Measurements from ENCODE around the gene CNTNAP5. TPM values are rescaled to one million over a fixed set of nuclear protein-coding genes. Genes with fewer than 3 reads are reported as not detected.

CNTNAP5 gene
- total RNA-seq, 4 donors from 2014 or later, result 0.17 TPM; not detected in 3

DNA sequence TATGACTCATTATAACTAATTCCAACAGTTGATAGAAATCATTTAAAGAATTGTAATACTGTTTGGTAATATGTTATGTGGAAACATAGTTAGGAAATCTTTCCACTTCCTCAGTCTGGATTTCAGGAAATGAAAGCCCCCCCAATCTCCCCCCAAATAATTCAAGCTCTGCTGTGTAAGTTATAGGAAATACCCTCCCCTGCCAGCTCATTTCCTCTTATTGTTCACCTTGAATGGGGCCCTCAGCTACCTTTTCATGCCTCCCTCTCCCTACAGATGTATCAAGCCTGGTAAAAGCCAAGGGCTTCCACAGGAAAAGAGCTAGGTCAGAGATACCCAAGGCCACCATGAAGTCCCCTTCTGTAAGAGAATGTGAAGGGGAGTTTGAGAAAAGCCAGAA, 155.5 kb downstream of the CNTNAP5 start:
- TF ChIP-seq POLR2A (IDR thresholded peaks at IDR 0.05; ENCODE audit: low read depth) (no peak), EP300 (IDR thresholded peaks at IDR 0.05) (no peak), POLR2AphosphoS5 (IDR thresholded peaks at IDR 0.05) (no peak)
- TF ChIP-seq, protein P1, sequence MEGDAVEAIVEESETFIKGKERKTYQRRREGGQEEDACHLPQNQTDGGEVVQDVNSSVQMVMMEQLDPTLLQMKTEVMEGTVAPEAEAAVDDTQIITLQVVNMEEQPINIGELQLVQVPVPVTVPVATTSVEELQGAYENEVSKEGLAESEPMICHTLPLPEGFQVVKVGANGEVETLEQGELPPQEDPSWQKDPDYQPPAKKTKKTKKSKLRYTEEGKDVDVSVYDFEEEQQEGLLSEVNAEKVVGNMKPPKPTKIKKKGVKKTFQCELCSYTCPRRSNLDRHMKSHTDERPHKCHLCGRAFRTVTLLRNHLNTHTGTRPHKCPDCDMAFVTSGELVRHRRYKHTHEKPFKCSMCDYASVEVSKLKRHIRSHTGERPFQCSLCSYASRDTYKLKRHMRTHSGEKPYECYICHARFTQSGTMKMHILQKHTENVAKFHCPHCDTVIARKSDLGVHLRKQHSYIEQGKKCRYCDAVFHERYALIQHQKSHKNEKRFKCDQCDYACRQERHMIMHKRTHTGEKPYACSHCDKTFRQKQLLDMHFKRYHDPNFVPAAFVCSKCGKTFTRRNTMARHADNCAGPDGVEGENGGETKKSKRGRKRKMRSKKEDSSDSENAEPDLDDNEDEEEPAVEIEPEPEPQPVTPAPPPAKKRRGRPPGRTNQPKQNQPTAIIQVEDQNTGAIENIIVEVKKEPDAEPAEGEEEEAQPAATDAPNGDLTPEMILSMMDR (IDR thresholded peaks at IDR 0.05), result no peak
- H3K27me3 ChIP-seq, result no peaks in the 10 kb centered on the region
- H3K4me3 ChIP-seq, result no peak overlapping the region
- H3K9me3 ChIP-seq, result no peaks in the 10 kb centered on the region
- no peak for DNase-seq (ENCODE audit: extremely low spot score)
- intact Hi-C loops (cut with DNase I), result no loop called here
- no peak overlapping the region for H3K27ac ChIP-seq (replicated peaks in 1 of 4)
- no peaks in the 10 kb centered on the region for H3K4me1 ChIP-seq
- no peaks in the 10 kb centered on the region for H3K36me3 ChIP-seq

DNA sequence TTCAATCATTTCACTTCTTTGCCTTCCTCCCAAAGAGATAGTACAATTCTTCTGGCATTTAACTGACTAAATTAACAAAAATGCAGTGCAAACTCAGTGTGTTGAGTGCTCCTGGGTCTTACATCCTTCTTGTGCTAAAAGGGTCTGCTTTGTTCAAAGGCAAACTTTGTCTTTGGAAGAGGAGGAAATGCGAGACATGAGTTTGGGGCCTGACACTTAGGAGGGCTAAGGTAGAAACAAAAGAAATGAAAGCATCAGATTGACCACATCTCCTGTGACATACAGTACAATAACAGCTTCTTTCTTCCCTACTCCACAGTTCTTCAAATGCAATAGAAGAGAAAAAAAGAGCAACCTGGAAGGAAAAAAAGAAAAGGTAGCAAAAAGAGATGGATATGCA, 161.7 kb downstream of the CNTNAP5 start:
- WGBS, result 100% methylated on average over 1 of the region's 1 CpG
- DNase-seq (ENCODE audit: extremely low spot score), result no peak
- H3K4me3 ChIP-seq, result no peak overlapping the region
- no peak overlapping the region for H3K27ac ChIP-seq (replicated peaks in 1 of 4)
- no peaks in the 10 kb centered on the region for H3K4me1 ChIP-seq
- no peaks in the 10 kb centered on the region for H3K9me3 ChIP-seq
- H3K36me3 ChIP-seq, result no peaks in the 10 kb centered on the region
- no peaks in the 10 kb centered on the region for H3K27me3 ChIP-seq
- TF ChIP-seq POLR2A (IDR thresholded peaks at IDR 0.05; ENCODE audit: low read depth) (no peak), EP300 (IDR thresholded peaks at IDR 0.05) (no peak), POLR2AphosphoS5 (IDR thresholded peaks at IDR 0.05) (no peak)
- TF ChIP-seq, protein P1 (IDR thresholded peaks at IDR 0.05), result no peak
- intact Hi-C loops (cut with DNase I), result no loop called here

DNA sequence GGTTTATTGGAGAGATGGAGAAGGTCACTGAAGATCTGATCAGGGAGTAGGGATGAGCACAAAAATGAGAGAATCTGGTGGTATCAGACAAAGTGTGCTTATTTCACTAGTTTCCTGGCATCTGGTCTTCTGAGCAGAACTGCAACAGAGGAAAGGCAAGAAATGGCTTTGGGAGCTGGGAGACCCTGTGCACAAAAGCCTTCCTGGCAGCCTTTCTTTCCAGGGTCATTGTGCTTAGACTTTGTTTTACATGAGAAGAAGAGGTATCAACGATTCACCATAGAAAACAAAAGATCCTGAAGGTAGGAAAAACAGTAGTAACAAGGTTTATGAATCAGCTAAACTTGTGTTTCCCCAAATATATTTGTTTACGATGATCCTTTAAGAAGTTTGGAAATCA, 162.9 kb downstream of the CNTNAP5 start:
- 66% methylated on average over 2 of the region's 2 CpGs for WGBS

DNA sequence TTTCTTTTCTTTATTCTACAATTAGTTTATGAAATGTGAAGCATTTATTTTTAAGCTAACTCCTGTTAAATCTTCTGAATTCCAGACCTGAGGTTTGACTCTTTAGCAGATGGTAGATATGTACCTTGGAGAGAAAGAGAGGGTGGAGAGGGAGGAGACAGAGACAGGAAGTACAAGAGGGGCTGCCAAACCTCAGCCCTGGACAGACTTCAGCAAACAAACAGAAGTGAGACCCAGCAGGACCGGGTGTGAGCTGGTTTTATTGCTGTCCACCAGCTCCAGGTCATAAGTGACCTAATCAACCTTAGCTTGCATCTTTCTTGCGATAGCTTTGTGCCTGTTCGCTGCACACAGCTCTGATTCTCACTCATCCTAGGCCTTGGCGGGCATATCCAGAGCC, 168.6 kb downstream of the CNTNAP5 start:
- TF ChIP-seq EP300 (IDR thresholded peaks at IDR 0.05) (no peak), POLR2AphosphoS5 (IDR thresholded peaks at IDR 0.05) (no peak), POLR2A (IDR thresholded peaks at IDR 0.05; ENCODE audit: low read depth) (no peak)
- TF ChIP-seq, protein P1 (IDR thresholded peaks at IDR 0.05), result no peak
- no peaks in the 10 kb centered on the region for H3K4me1 ChIP-seq
- WGBS, result 77% methylated on average over 4 of the region's 4 CpGs
- no peaks in the 10 kb centered on the region for H3K36me3 ChIP-seq
- no peak overlapping the region for H3K27ac ChIP-seq (replicated peaks in 1 of 4)
- H3K4me3 ChIP-seq, result no peak overlapping the region
- intact Hi-C loops (cut with DNase I), result no loop called here
- no peaks in the 10 kb centered on the region for H3K27me3 ChIP-seq
- H3K9me3 ChIP-seq, result no peaks in the 10 kb centered on the region
- DNase-seq (ENCODE audit: extremely low spot score), result no peak

More for the DNA sequence above, 162.9 kb downstream of the CNTNAP5 start:
- Histone ChIP-seq H3K36me3 (no peaks in the 10 kb centered on the region), H3K4me3 (no peak overlapping the region), H3K4me1 (no peaks in the 10 kb centered on the region), H3K27me3 (no peaks in the 10 kb centered on the region), H3K27ac (replicated peaks in 1 of 4) (no peak overlapping the region), H3K9me3 (no peaks in the 10 kb centered on the region)
- TF ChIP-seq POLR2AphosphoS5 (IDR thresholded peaks at IDR 0.05), result no peak
- no peak for DNase-seq (ENCODE audit: extremely low spot score)
- intact Hi-C loops (cut with DNase I), result no loop called here

DNA sequence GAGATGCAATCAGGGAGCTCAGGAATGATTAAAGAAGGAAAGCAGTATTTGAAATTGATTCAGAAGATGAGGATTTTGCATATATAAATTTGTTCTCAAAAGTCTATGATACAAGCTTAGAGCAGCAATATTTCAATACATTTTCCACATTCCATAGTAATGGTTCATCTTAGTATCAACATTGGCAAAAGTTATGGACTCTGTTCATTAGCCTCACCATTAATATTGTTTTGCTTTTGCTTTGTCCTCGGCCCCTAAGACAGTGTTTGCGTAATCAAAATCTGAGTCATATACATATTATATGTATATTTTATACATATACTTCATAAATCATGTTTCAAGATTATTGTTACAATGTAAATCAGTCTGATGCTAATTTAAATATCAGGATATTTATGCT, 176.6 kb downstream of the CNTNAP5 start:
- intact Hi-C loops (cut with DNase I), result no loop called here
- Histone ChIP-seq H3K4me3 (no peak overlapping the region), H3K36me3 (no peaks in the 10 kb centered on the region), H3K4me1 (no peaks in the 10 kb centered on the region), H3K27ac (replicated peaks in 1 of 4) (no peak overlapping the region), H3K27me3 (no peaks in the 10 kb centered on the region), H3K9me3 (no peaks in the 10 kb centered on the region)
- no peak for TF ChIP-seq EP300 (IDR thresholded peaks at IDR 0.05)
- TF ChIP-seq, protein P1 (IDR thresholded peaks at IDR 0.05), result no peak
- TF ChIP-seq POLR2AphosphoS5 (IDR thresholded peaks at IDR 0.05), result no peak
- no peak for TF ChIP-seq POLR2A (IDR thresholded peaks at IDR 0.05; ENCODE audit: low read depth)
- no peak for DNase-seq (ENCODE audit: extremely low spot score)
- 89% methylated on average over 2 of the region's 2 CpGs for WGBS

All from esophagus muscularis mucosa (tissue), 4 donors.